HCT116 (cell line): ENCODE data around the gene LHPP. TPM values are rescaled to one million over a fixed set of nuclear protein-coding genes. Genes with fewer than 3 reads are reported as not detected.

Experiments
- ATAC-seq: fragments of 200-7000 bp; cut with Tn5 transposase; 2 replicates; pipeline ENCODE4 v1.9.1; 2020; ENCODE audit warnings: mild to moderate bottlenecking, moderate library complexity
- BruUV-seq: library from RNA; stranded (reverse); fragments of 400-500 nt; replicated peaks from 2 replicates; lab custom pipeline; 2021; lab: Mats Ljungman, UMichigan
- CTCF ChIA-PET: fragments of 300-600 bp; sonication (Branson Sonifier 250); formaldehyde crosslinking; loops from one replicate; lab custom pipeline; 2021; ENCODE audit warnings: antibody characterized with exemption; lab: Charles Lee
- POLR2A ChIA-PET: fragments of 300-600, 350-600 bp; sonication (Branson Sonifier 250); formaldehyde crosslinking; loops from one replicate; lab custom pipeline; 2021; ENCODE audit warnings: antibody characterized with exemption; lab: Charles Lee
- RAD21 ChIA-PET, 2 experiments: fragments of 300-600 bp; sonication (Branson Sonifier 250); formaldehyde crosslinking; loops; one replicate each; lab custom pipeline; 2023; ENCODE audit warnings: low total read pairs in 2 of 2; ENCODE audit not compliant: uncharacterized antibody in 2 of 2, unreplicated experiment in 2 of 2, low non-redundant PET in 1 of 2; lab: Charles Lee
- DNase-seq: peaks from one replicate; pipeline ENCODE4 v3.0.0-alpha.2; 2010; ENCODE audit warnings: low read depth, low spot score
- H2AFZ ChIP-seq: fragments of 200-600 bp; shearing (Covaris generic), sonication (generic); 2 replicates; pipeline ENCODE4 v1.6.1; 2017; ENCODE audit warnings: low read depth, mixed run types, mixed read lengths, antibody characterized with exemption, low read length; ENCODE audit not compliant: poor library complexity, severe bottlenecking
- H3K27ac ChIP-seq: 2 replicates; pipeline ENCODE4 v1.5.1; 2012; ENCODE audit warnings: low read depth, low read length
- H3K27me3 ChIP-seq: fragments of 200-600 bp; sonication (generic); 2 replicates; pipeline ENCODE4 v1.6.1; 2016; ENCODE audit warnings: mixed run types, low read length, mixed read lengths; ENCODE audit not compliant: insufficient read depth
- H3K36me3 ChIP-seq, 2 experiments: fragments of 200-500 bp in 1 of 2; fragments of 200-600 bp in 1 of 2; sonication (Bioruptor generic) in 1 of 2; sonication (generic) in 1 of 2; 2 replicates each; pipeline versions ENCODE4 v1.5.1 to v1.6.1; 2014 to 2016; ENCODE audit warnings: low read length in 2 of 2, inconsistent platforms in 1 of 2, mixed read lengths in 1 of 2, mixed run types in 1 of 2; ENCODE audit not compliant: insufficient read depth in 2 of 2, control insufficient read depth in 1 of 2
- H3K4me1 ChIP-seq, 2 experiments: fragments of 200-600 bp in 1 of 2; sonication (generic) in 1 of 2; 2 replicates each; pipeline versions ENCODE4 v1.5.1 to v1.6.1; 2012 to 2017; ENCODE audit warnings: low read length in 2 of 2, inconsistent platforms in 1 of 2, mild to moderate bottlenecking in 1 of 2, mixed read lengths in 1 of 2, mixed run types in 1 of 2, moderate library complexity in 1 of 2; ENCODE audit not compliant: insufficient read depth in 2 of 2, control insufficient read depth in 1 of 2
- H3K4me2 ChIP-seq: fragments of 200-600 bp; sonication (generic); 2 replicates; pipeline ENCODE4 v1.6.1; 2017; ENCODE audit warnings: mixed run types, low read length, mixed read lengths
- H3K4me3 ChIP-seq, 2 experiments: fragments of 200-600 bp in 1 of 2; sonication (generic) in 1 of 2; replicated peaks in 1 of 2; 2 replicates each; pipeline ENCODE4 v1.5.1; 2011 to 2016; ENCODE audit warnings: low read length in 2 of 2, control low read depth in 1 of 2, low read depth in 1 of 2, mild to moderate bottlenecking in 1 of 2, mixed read lengths in 1 of 2, mixed run types in 1 of 2
- H3K79me2 ChIP-seq: fragments of 200-600 bp; sonication (generic); 2 replicates; pipeline ENCODE4 v1.6.1; 2017; ENCODE audit warnings: mild to moderate bottlenecking, mixed run types, low read length, moderate library complexity, mixed read lengths; ENCODE audit not compliant: insufficient read depth
- H3K9ac ChIP-seq: fragments of 200-600 bp; sonication (generic); 2 replicates; pipeline ENCODE4 v1.6.1; 2016; ENCODE audit warnings: low read length, mixed read lengths
- H3K9me2 ChIP-seq: fragments of 200-600 bp; sonication (generic), shearing (Covaris generic); 2 replicates; pipeline ENCODE4 v1.6.1; 2017; ENCODE audit warnings: mixed run types, mild to moderate bottlenecking, moderate library complexity; ENCODE audit not compliant: insufficient read depth
- H3K9me3 ChIP-seq, 2 experiments: fragments of 200-500 bp in 1 of 2; fragments of 200-600 bp in 1 of 2; sonication (Bioruptor generic) in 1 of 2; sonication (generic) in 1 of 2; 2 replicates each; pipeline ENCODE4 v1.6.1; 2014 to 2017; ENCODE audit warnings: low read length in 2 of 2, mixed read lengths in 2 of 2, inconsistent platforms in 1 of 2, low read depth in 1 of 2, mild to moderate bottlenecking in 1 of 2, mixed run types in 1 of 2, moderate library complexity in 1 of 2; ENCODE audit not compliant: control insufficient read depth in 1 of 2, insufficient read depth in 1 of 2
- H4K20me1 ChIP-seq: fragments of 200-600 bp; sonication (generic), shearing (Covaris generic); 2 replicates; pipeline ENCODE4 v1.6.1; 2017; ENCODE audit warnings: mixed run types, mild to moderate bottlenecking, moderate library complexity; ENCODE audit not compliant: insufficient read depth
- ATF3 ChIP-seq: IDR thresholded peaks from 2 replicates; pipeline ENCODE4 v1.6.1; 2012
- CTCF ChIP-seq, 3 experiments: fragments of 200-600 bp in 1 of 3; sonication (generic) in 1 of 3; IDR thresholded peaks in 2 of 3; conservative IDR thresholded peaks in 1 of 3; 2 replicates each; pipeline ENCODE4 v1.5.1; 2012 to 2017; ENCODE audit warnings: low read depth in 2 of 3, low read length in 2 of 3, antibody characterized with exemption in 1 of 3, borderline replicate concordance in 1 of 3, control low read depth in 1 of 3, mild to moderate bottlenecking in 1 of 3, mixed read lengths in 1 of 3, mixed run types in 1 of 3, moderate library complexity in 1 of 3; ENCODE audit not compliant: insufficient read depth in 1 of 3
- ELF1 ChIP-seq: IDR thresholded peaks from 2 replicates; pipeline ENCODE4 v1.6.1; 2012; ENCODE audit warnings: low read depth, borderline replicate concordance
- EZH2phosphoT487 ChIP-seq: fragments of 200-600 bp; IDR thresholded peaks from 2 replicates; pipeline ENCODE4 v1.6.1; 2018; ENCODE audit warnings: antibody characterized with exemption, borderline replicate concordance
- FOSL1 ChIP-seq: IDR thresholded peaks from 2 replicates; pipeline ENCODE4 v1.6.1; 2012; ENCODE audit warnings: low read depth
- MAX ChIP-seq: IDR thresholded peaks from 2 replicates; pipeline ENCODE4 v1.6.1; 2012
- POLR2A ChIP-seq: IDR thresholded peaks from 2 replicates; pipeline ENCODE4 v1.7.0; 2011; ENCODE audit warnings: borderline replicate concordance; ENCODE audit not compliant: insufficient read depth, insufficient read length; ENCODE audit errors: extremely low read depth
- RAD21 ChIP-seq: IDR thresholded peaks from 2 replicates; pipeline ENCODE4 v1.6.1; 2012; ENCODE audit warnings: low read depth, mild to moderate bottlenecking
- REST ChIP-seq: IDR thresholded peaks from 2 replicates; pipeline ENCODE4 v1.6.1; 2012; ENCODE audit warnings: low read depth
- TCF7L2 ChIP-seq: IDR thresholded peaks from 2 replicates; pipeline ENCODE4 v1.7.0; 2011; ENCODE audit warnings: borderline replicate concordance, inconsistent platforms; ENCODE audit not compliant: insufficient read depth, insufficient read length; ENCODE audit errors: extremely low read depth
- YY1 ChIP-seq: IDR thresholded peaks from 2 replicates; pipeline ENCODE4 v1.6.1; 2011; ENCODE audit warnings: low read length, low read depth, moderate library complexity, mild to moderate bottlenecking; ENCODE audit not compliant: insufficient replicate concordance; ENCODE audit errors: extremely low read depth
- ZBTB33 ChIP-seq: IDR thresholded peaks from 2 replicates; pipeline ENCODE4 v1.6.1; 2011; ENCODE audit warnings: mild to moderate bottlenecking, low read length, moderate library complexity; ENCODE audit not compliant: insufficient replicate concordance; ENCODE audit errors: extremely low read depth
- ZFX ChIP-seq: fragments of 450-650 bp; IDR thresholded peaks from 2 replicates; pipeline ENCODE4 v1.6.1; 2017
- intact Hi-C: fragments of 100-400 bp; cut with micrococcal nuclease; formaldehyde crosslinking; loops from 2 replicates; pipeline ENCODE4 v1.10.0; 2022
- total RNA-seq: library from RNA; stranded (reverse); gene quantifications from one replicate; pipeline ENCODE4 v1.2.1, GENCODE V29; 2021; ENCODE audit not compliant: unreplicated experiment

The LHPP gene
- total RNA-seq, 1 experiment from 2014 or later, result 45.8 TPM

- TF ChIP-seq CTCF (IDR thresholded peaks at IDR 0.05 in 2 of 3, conservative IDR thresholded peaks at IDR 0.05 in 1 of 3; ENCODE audit: borderline replicate concordance in 1 of 3, insufficient read depth in 1 of 3, low read depth in 2 of 3, low read length in 2 of 3) (no peak), ATF3 (no peak)
These were observed 55.8 kb downstream of the LHPP start (continued) for GRCh38 chr10:124517461-124517860.

GRCh38 chr10:124517931-124518330, 56.3 kb downstream of the LHPP start:
- Histone ChIP-seq H3K27me3 (no peaks in the 10 kb centered on the region), H3K27ac (no peak overlapping the region), H4K20me1 (no peaks in the 10 kb centered on the region), H3K9ac (no peak overlapping the region), H3K9me2 (no peaks in the 10 kb centered on the region), H3K4me2 (no peak overlapping the region), H3K4me3 (no peak overlapping the region), H3K4me1 (no peaks in the 10 kb centered on the region), H3K79me2 (no peaks in the 10 kb centered on the region), H3K9me3 (no peaks in the 10 kb centered on the region), H2AFZ (no peak overlapping the region), H3K36me3 (no peaks in the 10 kb centered on the region)
- intact Hi-C loops, result no loop called here
- CTCF ChIA-PET, result no interaction called here
- TF ChIP-seq YY1 (no peak), ELF1 (no peak), FOSL1 (no peak), REST (no peak), ZFX (no peak), MAX (no peak), ATF3 (no peak), RAD21 (no peak), POLR2A (no peak), ZBTB33 (no peak), TCF7L2 (no peak), EZH2phosphoT487 (no peak)
- RAD21 ChIA-PET, result no interaction called here
- ATAC-seq (no peak), DNase-seq (no peak)
- POLR2A ChIA-PET, result no interaction called here
- no TSS peak for BruUV-seq
